ENCODE measurements around the gene BRD1. TPM values are rescaled to one million over a fixed set of nuclear protein-coding genes. Genes with fewer than 3 reads are reported as not detected.
A peak's percentile ranks its signal among the peaks of the same experiment; 100 is the strongest.

The BRD1 gene
- total and polyA plus RNA-seq, 9 donors, result 13.6 to 45.6 (median 35.8) TPM

- Histone ChIP-seq H3K9me3 (no peaks in the 10 kb centered on the region), H3K4me1 (ENCODE audit: insufficient read depth) (no peaks in the 10 kb centered on the region), H3K27me3 (no peaks in the 10 kb centered on the region), H3K36me3 (no peaks in the 10 kb centered on the region), H3K27ac (no peak overlapping the region), H3K4me3 (no peak overlapping the region)
- intact Hi-C loops (cut with DNase I), result no loop called here
- DNase-seq, result no peak
- 88 to 93% (median 92%) methylated on average over 29 of the region's 29 CpGs for WGBS, 3 donors
- no peak for TF ChIP-seq POLR2A (IDR thresholded peaks at IDR 0.05)
- TF ChIP-seq, protein P1, sequence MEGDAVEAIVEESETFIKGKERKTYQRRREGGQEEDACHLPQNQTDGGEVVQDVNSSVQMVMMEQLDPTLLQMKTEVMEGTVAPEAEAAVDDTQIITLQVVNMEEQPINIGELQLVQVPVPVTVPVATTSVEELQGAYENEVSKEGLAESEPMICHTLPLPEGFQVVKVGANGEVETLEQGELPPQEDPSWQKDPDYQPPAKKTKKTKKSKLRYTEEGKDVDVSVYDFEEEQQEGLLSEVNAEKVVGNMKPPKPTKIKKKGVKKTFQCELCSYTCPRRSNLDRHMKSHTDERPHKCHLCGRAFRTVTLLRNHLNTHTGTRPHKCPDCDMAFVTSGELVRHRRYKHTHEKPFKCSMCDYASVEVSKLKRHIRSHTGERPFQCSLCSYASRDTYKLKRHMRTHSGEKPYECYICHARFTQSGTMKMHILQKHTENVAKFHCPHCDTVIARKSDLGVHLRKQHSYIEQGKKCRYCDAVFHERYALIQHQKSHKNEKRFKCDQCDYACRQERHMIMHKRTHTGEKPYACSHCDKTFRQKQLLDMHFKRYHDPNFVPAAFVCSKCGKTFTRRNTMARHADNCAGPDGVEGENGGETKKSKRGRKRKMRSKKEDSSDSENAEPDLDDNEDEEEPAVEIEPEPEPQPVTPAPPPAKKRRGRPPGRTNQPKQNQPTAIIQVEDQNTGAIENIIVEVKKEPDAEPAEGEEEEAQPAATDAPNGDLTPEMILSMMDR (IDR thresholded peaks at IDR 0.05), result no peak
- no peak for TF ChIP-seq EP300 (IDR thresholded peaks at IDR 0.05)
Measured at GRCh38 chr22:49861642-49862495, 34.2 kb upstream of the BRD1 start.

GRCh38 chr22:49858827-49859226, 31.2 kb upstream of the BRD1 start:
- no peak overlapping the region for H3K4me3 ChIP-seq
- 80 to 83% (median 83%) methylated on average over 14 of the region's 14 CpGs for WGBS, 3 donors
- DNase-seq, result no peak
- peaks cover 12% of the 10 kb centered on the region for H3K4me1 ChIP-seq (ENCODE audit: insufficient read depth)
- TF ChIP-seq EP300 (IDR thresholded peaks at IDR 0.05) (no peak), POLR2A (IDR thresholded peaks at IDR 0.05) (no peak)
- TF ChIP-seq, protein P1 (IDR thresholded peaks at IDR 0.05), result no peak
- no peaks in the 10 kb centered on the region for H3K9me3 ChIP-seq
- H3K36me3 ChIP-seq, result no peaks in the 10 kb centered on the region
- H3K27me3 ChIP-seq, result no peaks in the 10 kb centered on the region
- intact Hi-C loops (cut with DNase I), result no loop called here
- H3K27ac ChIP-seq, result no peak overlapping the region

DNA sequence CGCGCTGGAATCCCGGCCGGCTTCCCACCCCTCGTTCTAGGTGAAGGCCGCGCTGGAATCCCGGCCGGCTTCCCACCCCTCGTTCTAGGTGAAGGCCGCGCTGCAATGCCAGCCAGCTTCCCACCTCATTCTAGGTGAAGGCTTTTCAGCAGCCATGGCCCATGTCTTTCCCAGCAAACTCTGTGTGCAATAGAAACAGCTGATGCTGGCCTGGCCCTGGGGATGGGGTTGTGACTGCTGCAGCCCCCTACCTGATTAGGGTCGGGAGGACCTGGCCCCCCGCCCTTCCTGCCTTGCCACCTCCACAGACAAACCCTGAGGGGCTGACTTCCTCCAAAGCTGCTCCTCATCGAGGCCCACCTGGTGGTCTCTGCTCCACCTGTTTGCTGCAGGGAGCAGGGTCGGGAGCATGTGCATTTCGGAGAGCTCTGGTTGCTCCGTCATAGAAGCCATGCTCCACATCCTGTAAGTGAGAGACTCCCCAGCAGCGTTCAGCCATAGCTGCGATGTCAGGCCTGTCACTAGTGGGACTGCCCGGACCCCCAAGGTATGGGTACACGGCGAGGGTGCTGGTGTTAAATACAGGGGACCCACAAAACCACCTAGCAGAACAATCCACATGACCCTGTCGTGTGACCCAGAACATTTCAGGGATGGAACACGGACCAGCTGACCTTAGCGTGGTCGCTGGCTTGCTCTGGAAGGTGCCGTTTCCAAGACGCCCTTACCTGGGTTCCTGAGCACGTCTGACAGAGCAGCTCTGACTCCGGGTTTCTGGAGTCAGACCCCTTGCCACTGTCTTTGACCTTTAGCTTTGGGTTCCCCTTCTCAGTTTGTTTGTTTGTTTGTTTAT, 29.3 kb upstream of the BRD1 start:
- no peaks in the 10 kb centered on the region for H3K9me3 ChIP-seq
- no peak overlapping the region for H3K4me3 ChIP-seq
- H3K27me3 ChIP-seq, result no peaks in the 10 kb centered on the region
- intact Hi-C loops (cut with DNase I), result no loop called here
- no peak for DNase-seq
- TF ChIP-seq EP300 (IDR thresholded peaks at IDR 0.05), result no peak
- TF ChIP-seq, protein P1 (IDR thresholded peaks at IDR 0.05), result no peak
- TF ChIP-seq POLR2A (IDR thresholded peaks at IDR 0.05), result no peak
- H3K27ac ChIP-seq, result no peak overlapping the region
- H3K36me3 ChIP-seq, result no peaks in the 10 kb centered on the region
- WGBS, 3 donors, result 64 to 84% (median 79%) methylated on average over 27 to 31 of the region's 31 CpGs
- peaks cover 14% of the 10 kb centered on the region for H3K4me1 ChIP-seq (ENCODE audit: insufficient read depth)

GRCh38 chr22:49856343-49856742, 28.7 kb upstream of the BRD1 start:
- Histone ChIP-seq H3K9me3 (no peaks in the 10 kb centered on the region), H3K4me3 (no peak overlapping the region), H3K36me3 (no peaks in the 10 kb centered on the region), H3K27ac (no peak overlapping the region), H3K27me3 (no peaks in the 10 kb centered on the region), H3K4me1 (ENCODE audit: insufficient read depth) (peaks cover 14% of the 10 kb centered on the region)
- 28 to 69% (median 59%) methylated on average over 15 to 18 of the region's 23 CpGs for WGBS, 3 donors
- intact Hi-C loops (cut with DNase I), result no loop called here
- TF ChIP-seq, protein P1 (IDR thresholded peaks at IDR 0.05), result no peak
- TF ChIP-seq POLR2A (IDR thresholded peaks at IDR 0.05), result no peak
- TF ChIP-seq EP300 (IDR thresholded peaks at IDR 0.05), result no peak
- peak in 2 of 5 donors; percentile 36 to 52 for DNase-seq
